OCI-LY7 (cell line): ENCODE measurements around the gene OGT. TPM values are rescaled to one million over a fixed set of nuclear protein-coding genes. Genes with fewer than 3 reads are reported as not detected.

Source experiments
- BruUV-seq: library from RNA; stranded (reverse); fragments of 400-500 nt; replicated peaks from 2 replicates; lab custom pipeline; 2021; lab: Mats Ljungman, UMichigan
- CTCF ChIA-PET: fragments of 300-600 bp; sonication (Branson Sonifier 250); formaldehyde crosslinking; loops from one replicate; lab custom pipeline; 2022; ENCODE audit warnings: antibody characterized with exemption; ENCODE audit not compliant: unreplicated experiment; lab: Charles Lee
- POLR2A ChIA-PET: fragments of 300-600 bp; sonication (Branson Sonifier 250); formaldehyde crosslinking; loops from one replicate; lab custom pipeline; 2022; ENCODE audit warnings: antibody characterized with exemption; lab: Charles Lee
- DNase-seq: peaks from one replicate; pipeline ENCODE4 v3.0.0-alpha.2; 2015; ENCODE audit warnings: low spot score
- H2AFZ ChIP-seq: fragments of 200-600 bp; sonication (generic), shearing (Covaris generic); 2 replicates; pipeline ENCODE4 v1.6.1; 2014; ENCODE audit warnings: mild to moderate bottlenecking, antibody characterized with exemption, low read length, moderate library complexity
- H3K27ac ChIP-seq: fragments of 200-600 bp; sonication (generic); 2 replicates; pipeline ENCODE4 v1.5.1; 2014; ENCODE audit warnings: mixed run types, low read depth, mild to moderate bottlenecking, moderate library complexity, low read length, inconsistent platforms; ENCODE audit not compliant: poor library complexity, severe bottlenecking
- H3K36me3 ChIP-seq: fragments of 200-600 bp; sonication (generic); 2 replicates; pipeline ENCODE4 v1.6.1; 2014; ENCODE audit warnings: mild to moderate bottlenecking, antibody characterized with exemption, low read length, moderate library complexity, mixed read lengths; ENCODE audit not compliant: insufficient read depth
- H3K4me1 ChIP-seq: fragments of 200-600 bp; sonication (generic); 2 replicates; pipeline ENCODE4 v1.5.1; 2014; ENCODE audit warnings: mild to moderate bottlenecking, low read length; ENCODE audit not compliant: insufficient read depth, poor library complexity, severe bottlenecking
- H3K4me2 ChIP-seq: fragments of 200-600 bp; sonication (generic); 2 replicates; pipeline ENCODE4 v1.6.1; 2014; ENCODE audit warnings: mild to moderate bottlenecking, low read length
- H3K4me3 ChIP-seq: fragments of 200-600 bp; sonication (generic); 2 replicates; pipeline ENCODE4 v1.5.1; 2014; ENCODE audit warnings: mild to moderate bottlenecking, low read depth, low read length; ENCODE audit not compliant: poor library complexity, severe bottlenecking
- H3K79me2 ChIP-seq: fragments of 200-600 bp; sonication (generic); 2 replicates; pipeline ENCODE4 v1.6.1; 2016; ENCODE audit warnings: low read depth, mild to moderate bottlenecking, low read length, moderate library complexity, mixed read lengths; ENCODE audit not compliant: insufficient read depth
- H3K9me2 ChIP-seq: fragments of 200-600 bp; sonication (generic); 2 replicates; pipeline ENCODE4 v1.6.1; 2016; ENCODE audit warnings: mild to moderate bottlenecking, low read length, mixed read lengths; ENCODE audit not compliant: insufficient read depth
- H3K9me3 ChIP-seq: fragments of 200-600 bp; sonication (generic); 2 replicates; pipeline ENCODE4 v1.6.1; 2014; ENCODE audit warnings: mild to moderate bottlenecking, mixed run types, low read length, mixed read lengths
- H4K20me1 ChIP-seq: fragments of 200-600 bp; sonication (generic); 2 replicates; pipeline ENCODE4 v1.6.1; 2014; ENCODE audit warnings: mild to moderate bottlenecking, antibody characterized with exemption, low read length, moderate library complexity, mixed read lengths; ENCODE audit not compliant: insufficient read depth
- EZH2phosphoT487 ChIP-seq: fragments of 200-600 bp; sonication (generic); IDR thresholded peaks from 2 replicates; pipeline ENCODE4 v1.6.1; 2018; ENCODE audit warnings: low read depth, borderline replicate concordance, mild to moderate bottlenecking, mixed run types, antibody characterized with exemption, low read length, moderate library complexity, mixed read lengths
- intact Hi-C: fragments of 100-400 bp; cut with micrococcal nuclease; formaldehyde crosslinking; loops from one replicate; pipeline ENCODE4 v1.10.0; 2022; ENCODE audit not compliant: unreplicated experiment
- total RNA-seq, 2 experiments: library from RNA; depleted of rRNA in 1 of 2; stranded (reverse); fragments of >200 nt in 1 of 2; shearing (Covaris generic) in 1 of 2; gene quantifications; 2 replicates each; pipeline ENCODE4 v1.2.3, GENCODE V29; 2014 to 2022
- TF ChIP-seq, protein P1 (sequence below): fragments of 200-600 bp; sonication (generic); conservative IDR thresholded peaks from 2 replicates; pipeline ENCODE4 v1.5.1; 2014; ENCODE audit warnings: mild to moderate bottlenecking, antibody characterized with exemption, low read length, moderate library complexity, mixed read lengths

OGT gene
- total RNA-seq, 2 experiments from 2014 or later: 185 to 291 TPM

DNA sequence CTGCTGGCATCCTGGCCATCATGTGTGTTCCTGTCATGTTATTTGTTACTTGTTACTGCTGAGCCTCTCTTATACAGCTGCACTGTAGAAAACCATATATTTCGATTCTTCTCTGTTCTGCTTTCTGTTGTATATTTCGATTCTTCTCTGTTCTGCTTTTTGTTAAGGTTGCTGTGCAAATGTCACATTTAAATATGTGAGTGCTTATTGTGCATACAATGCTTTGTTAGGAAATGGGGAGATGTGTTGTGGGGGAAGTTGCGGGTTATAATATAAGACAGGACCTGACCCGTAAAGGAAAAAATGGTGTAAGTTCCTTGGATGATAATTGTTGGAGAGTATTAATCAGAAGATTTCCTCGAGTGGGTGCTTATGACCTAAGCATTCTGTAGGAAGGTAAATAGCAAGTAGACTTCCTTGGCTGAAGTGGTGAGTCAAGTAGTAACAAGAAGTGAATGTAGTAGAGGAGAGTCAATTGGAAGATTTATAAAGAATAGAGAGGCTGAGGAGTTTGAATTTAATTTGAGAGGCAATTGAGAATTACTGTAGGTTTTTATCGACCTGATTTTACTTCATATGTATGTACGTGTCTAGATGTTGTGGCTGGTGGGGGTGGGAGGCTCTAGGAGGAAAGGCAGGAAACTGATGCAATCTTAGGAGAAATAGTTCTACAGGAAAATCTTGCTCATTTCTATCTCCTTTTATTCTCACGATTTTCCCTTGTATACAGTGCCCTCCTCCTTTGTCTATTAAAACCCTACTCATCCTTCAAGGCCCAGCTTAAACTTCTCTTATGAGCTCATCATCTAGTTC is 8.5 kb downstream of the OGT start:
- intact Hi-C loops: loop anchor here (1.0 to 10.0 kb wide), 2 partner anchors 8 to 257 kb away; partner anchors contain the start of genes NONO and OGT
- peak overlapping the region; percentile 69 for H3K4me2 ChIP-seq
- no peaks in the 10 kb centered on the region for H3K9me2 ChIP-seq
- peaks cover 59% of the 10 kb centered on the region for H3K4me1 ChIP-seq
- H3K9me3 ChIP-seq: no peaks in the 10 kb centered on the region
- peaks cover 93% of the 10 kb centered on the region for H3K36me3 ChIP-seq
- no peak for TF ChIP-seq EZH2phosphoT487
- TF ChIP-seq, protein P1, sequence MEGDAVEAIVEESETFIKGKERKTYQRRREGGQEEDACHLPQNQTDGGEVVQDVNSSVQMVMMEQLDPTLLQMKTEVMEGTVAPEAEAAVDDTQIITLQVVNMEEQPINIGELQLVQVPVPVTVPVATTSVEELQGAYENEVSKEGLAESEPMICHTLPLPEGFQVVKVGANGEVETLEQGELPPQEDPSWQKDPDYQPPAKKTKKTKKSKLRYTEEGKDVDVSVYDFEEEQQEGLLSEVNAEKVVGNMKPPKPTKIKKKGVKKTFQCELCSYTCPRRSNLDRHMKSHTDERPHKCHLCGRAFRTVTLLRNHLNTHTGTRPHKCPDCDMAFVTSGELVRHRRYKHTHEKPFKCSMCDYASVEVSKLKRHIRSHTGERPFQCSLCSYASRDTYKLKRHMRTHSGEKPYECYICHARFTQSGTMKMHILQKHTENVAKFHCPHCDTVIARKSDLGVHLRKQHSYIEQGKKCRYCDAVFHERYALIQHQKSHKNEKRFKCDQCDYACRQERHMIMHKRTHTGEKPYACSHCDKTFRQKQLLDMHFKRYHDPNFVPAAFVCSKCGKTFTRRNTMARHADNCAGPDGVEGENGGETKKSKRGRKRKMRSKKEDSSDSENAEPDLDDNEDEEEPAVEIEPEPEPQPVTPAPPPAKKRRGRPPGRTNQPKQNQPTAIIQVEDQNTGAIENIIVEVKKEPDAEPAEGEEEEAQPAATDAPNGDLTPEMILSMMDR: no peak
- peak overlapping the region; percentile 54 for H3K4me3 ChIP-seq
- CTCF ChIA-PET: no interaction called here
- peaks cover 99% of the 10 kb centered on the region for H3K79me2 ChIP-seq
- peak overlapping the region; percentile 73 for H3K27ac ChIP-seq
- POLR2A ChIA-PET: interaction anchor here (0.5 to 0.9 kb wide), 3 partner anchors 7 to 17 kb away, joined by 3 to 6 read pairs (median 3); no protein-coding TSS in a partner anchor
- peaks cover 53% of the 10 kb centered on the region for H4K20me1 ChIP-seq
- H2AFZ ChIP-seq: no peak overlapping the region
- DNase-seq: peak; percentile 68
- BruUV-seq: no TSS peak

DNA sequence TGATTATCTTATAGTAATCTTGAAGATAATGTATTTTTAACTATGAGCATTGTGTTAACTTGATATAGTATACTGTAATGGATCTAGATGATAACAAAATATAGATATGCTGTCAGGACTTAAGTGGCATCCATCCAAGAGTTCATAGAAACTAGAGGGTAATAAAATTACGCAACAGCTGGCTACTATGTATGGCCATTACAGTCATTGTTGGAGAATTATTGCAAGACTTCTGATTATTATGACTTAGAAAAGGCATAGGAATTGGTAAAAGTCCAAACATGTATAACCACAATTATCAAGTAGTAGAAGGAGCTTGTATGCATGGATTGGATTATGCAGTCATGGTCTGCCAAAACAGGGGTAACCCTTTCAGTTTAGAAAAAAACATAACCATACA is 9.5 kb downstream of the OGT start:
- Histone ChIP-seq H3K4me2 (0 out of 2 replicates have a peak overlapping the region, but pooled peaks have one; percentile 69), H3K27ac (no peak overlapping the region), H2AFZ (no peak overlapping the region), H3K9me3 (no peaks in the 10 kb centered on the region), H3K4me1 (peaks cover 55% of the 10 kb centered on the region), H3K79me2 (peaks cover 93% of the 10 kb centered on the region), H3K4me3 (no peak overlapping the region), H3K9me2 (no peaks in the 10 kb centered on the region), H3K36me3 (peaks cover 94% of the 10 kb centered on the region), H4K20me1 (peaks cover 52% of the 10 kb centered on the region)
- TF ChIP-seq, protein P1: no peak
- no peak for TF ChIP-seq EZH2phosphoT487
- POLR2A ChIA-PET: interaction anchor here (0.9 to 1.1 kb wide), 3 partner anchors 8 to 10 kb away, joined by 3 to 4 read pairs (median 3); partner anchors contain the start of gene OGT
- intact Hi-C loops: loop anchor here (10.0 kb wide), 1 partner anchor 258 kb away; the partner anchor contains the start of gene NONO
- no TSS peak for BruUV-seq
- CTCF ChIA-PET: interaction anchor here (0.5 kb wide), 1 partner anchor 12 kb away, joined by 5 read pairs; no protein-coding TSS in a partner anchor
- no peak for DNase-seq
